Right lobe of liver (tissue), 6 donors: ENCODE data around the gene SLTM. TPM values are rescaled to one million over a fixed set of nuclear protein-coding genes. Genes with fewer than 3 reads are reported as not detected.
"Not testable (repeated sequence)": the region's sequence is repeated elsewhere in the genome, so short reads cannot be mapped to it uniquely, and the experiment has no call there.

Experiments used
- ATAC-seq, 4 donors: fragments of 200-7000 bp; cut with Tn5 transposase; one replicate each; pipeline ENCODE4 v1.9.1; 2020; ENCODE audit warnings: mild to moderate bottlenecking in 4 of 4, moderate library complexity in 4 of 4
- DNase-seq, 3 donors: peaks; one replicate each; pipeline ENCODE4 v3.0.0-alpha.2; 2020
- H3K27ac ChIP-seq, 3 donors: fragments of 200-600 bp; one replicate each; pipeline ENCODE4 v1.8.0; 2022
- H3K27me3 ChIP-seq, 2 donors: fragments of 200-600 bp; one replicate each; pipeline ENCODE4 v1.8.0; 2022
- H3K36me3 ChIP-seq, 4 donors: fragments of 200-600 bp; sonication (generic) in 1 of 4; one replicate each; pipeline versions ENCODE4 v1.5.1 to v1.8.0; 2017 to 2022; ENCODE audit warnings: control low read depth in 1 of 4
- H3K4me1 ChIP-seq, 4 donors: fragments of 200-600 bp; sonication (generic) in 1 of 4; one replicate each; pipeline versions ENCODE4 v1.5.1 to v1.8.0; 2017 to 2022; ENCODE audit warnings: control low read depth in 1 of 4
- H3K4me3 ChIP-seq, 3 donors: fragments of 200-600 bp; one replicate each; pipeline ENCODE4 v1.8.0; 2022
- H3K9me3 ChIP-seq, 4 donors: fragments of 200-600 bp; sonication (generic) in 1 of 4; one replicate each; pipeline versions ENCODE4 v1.5.1 to v1.8.0; 2017 to 2022; ENCODE audit warnings: control low read depth in 1 of 4
- POLR2A ChIP-seq: fragments of 450-650 bp; IDR thresholded peaks from one replicate; pipeline ENCODE4 v1.6.1; 2017; ENCODE audit warnings: antibody characterized with exemption, mild to moderate bottlenecking
- WGBS: methylation state at CpG from one replicate; pipeline ENCODE4 v1.1.6; 2018; ENCODE audit warnings: low coverage, low lambda C conversion rate; ENCODE audit not compliant: insufficient coverage; ENCODE audit errors: missing lambda C conversion rate; 5-methylcytosine and 5-hydroxymethylcytosine counted together
- intact Hi-C, 2 donors: fragments of 100-400 bp; cut with DNase I; formaldehyde crosslinking; loops; one replicate each; pipeline versions ENCODE4 v1.11.2 to v1.14.1; 2022
- total RNA-seq, 6 experiments: library from RNA; depleted of rRNA in 2 of 6; stranded (reverse); fragments of >200 nt in 2 of 6; fragmentation: NEBNext Ultra II Directional in 3 of 6; extraction: Animal tissue kit (Norgen Biotek cat#: 25700) in 3 of 6; gene quantifications; one replicate each; pipeline versions ENCODE4 v1.1.0 to v1.2.4, GENCODE V29; 2016 to 2023
- TF ChIP-seq, protein P1 (sequence below), 4 donors: fragments of 200-600 bp in 3 of 4; fragments of 450-650 bp in 1 of 4; IDR thresholded peaks; one replicate each; pipeline versions ENCODE4 v1.5.1 to v1.8.0; 2016 to 2022; ENCODE audit warnings: antibody characterized with exemption in 4 of 4, mild to moderate bottlenecking in 2 of 4
- donor health status: DM: no; HTN: yes; CAD: no.
- donor health status: DM: no; HTN: no; CAD: no.
- donor health status: DM: no; HTN: no; CAD: no.
- donor health status: DM: no; HTN: yes; CAD: no.
- donor health status: DM: no; HTN: yes; CAD: no.

SLTM gene
- total RNA-seq, 6 experiments from 2014 or later, result 27.7 to 39.4 (median 30.2) TPM

GRCh38 chr15:58900631-58901030, 32.8 kb downstream of the SLTM start:
- Histone ChIP-seq H3K36me3 (peaks cover 0 to 47% (median 17%) of the 10 kb centered on the region in 4 donors), H3K27ac (no peak overlapping the region), H3K4me3 (no peak overlapping the region), H3K9me3 (no peaks in the 10 kb centered on the region), H3K27me3 (no peaks in the 10 kb centered on the region), H3K4me1 (no peaks in the 10 kb centered on the region)
- DNase-seq (no peak), ATAC-seq (no peak)
- 92% methylated on average over 3 of the region's 3 CpGs for WGBS
- intact Hi-C loops, result no loop called here
- no peak for TF ChIP-seq POLR2A
- TF ChIP-seq, protein P1, sequence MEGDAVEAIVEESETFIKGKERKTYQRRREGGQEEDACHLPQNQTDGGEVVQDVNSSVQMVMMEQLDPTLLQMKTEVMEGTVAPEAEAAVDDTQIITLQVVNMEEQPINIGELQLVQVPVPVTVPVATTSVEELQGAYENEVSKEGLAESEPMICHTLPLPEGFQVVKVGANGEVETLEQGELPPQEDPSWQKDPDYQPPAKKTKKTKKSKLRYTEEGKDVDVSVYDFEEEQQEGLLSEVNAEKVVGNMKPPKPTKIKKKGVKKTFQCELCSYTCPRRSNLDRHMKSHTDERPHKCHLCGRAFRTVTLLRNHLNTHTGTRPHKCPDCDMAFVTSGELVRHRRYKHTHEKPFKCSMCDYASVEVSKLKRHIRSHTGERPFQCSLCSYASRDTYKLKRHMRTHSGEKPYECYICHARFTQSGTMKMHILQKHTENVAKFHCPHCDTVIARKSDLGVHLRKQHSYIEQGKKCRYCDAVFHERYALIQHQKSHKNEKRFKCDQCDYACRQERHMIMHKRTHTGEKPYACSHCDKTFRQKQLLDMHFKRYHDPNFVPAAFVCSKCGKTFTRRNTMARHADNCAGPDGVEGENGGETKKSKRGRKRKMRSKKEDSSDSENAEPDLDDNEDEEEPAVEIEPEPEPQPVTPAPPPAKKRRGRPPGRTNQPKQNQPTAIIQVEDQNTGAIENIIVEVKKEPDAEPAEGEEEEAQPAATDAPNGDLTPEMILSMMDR (IDR thresholded peaks at IDR 0.05), result no peak

DNA sequence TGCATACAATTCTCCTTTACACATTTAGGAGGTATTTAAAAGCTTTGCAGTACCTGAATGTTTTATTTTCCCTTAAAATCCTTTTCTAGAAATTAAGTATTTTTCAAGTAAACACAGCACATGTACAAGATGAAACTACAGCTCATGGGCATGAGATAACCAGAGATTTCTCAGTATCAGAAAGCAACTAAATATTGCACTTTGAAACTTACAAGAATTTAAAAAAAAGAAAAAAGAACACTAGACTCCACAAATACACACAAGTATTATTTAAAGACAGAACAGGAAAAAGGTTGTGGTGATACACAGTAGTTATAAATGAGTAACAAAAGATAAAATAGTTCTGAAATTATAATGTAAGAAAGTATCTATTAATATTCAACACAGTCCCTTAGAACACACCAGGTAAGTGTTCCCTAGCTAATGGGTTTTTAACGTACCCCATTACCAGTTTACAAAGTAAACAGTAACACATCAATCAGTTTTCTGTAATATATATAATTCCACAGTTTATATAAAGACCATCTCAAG, 35.3 kb downstream of the SLTM start:
- DNase-seq (no peak), ATAC-seq (no peak)
- H3K9me3 ChIP-seq, result no peaks in the 10 kb centered on the region
- 100% methylated on average over 1 of the region's 1 CpG for WGBS
- TF ChIP-seq POLR2A, result no peak
- TF ChIP-seq, protein P1 (IDR thresholded peaks at IDR 0.05), result no peak
- no peak overlapping the region for H3K27ac ChIP-seq
- H3K4me1 ChIP-seq, result no peaks in the 10 kb centered on the region
- intact Hi-C loops, result no loop called here
- peaks cover 6 to 70% (median 26%) of the 10 kb centered on the region in 4 donors for H3K36me3 ChIP-seq
- no peak overlapping the region for H3K4me3 ChIP-seq
- no peaks in the 10 kb centered on the region for H3K27me3 ChIP-seq

GRCh38 chr15:58889363-58889762, 44.1 kb downstream of the SLTM start:
- no peak for DNase-seq
- Histone ChIP-seq H3K27me3 (no peaks in the 10 kb centered on the region), H3K4me1 (no peaks in the 10 kb centered on the region), H3K27ac (no peak overlapping the region), H3K36me3 (peaks cover 22 to 95% (median 47%) of the 10 kb centered on the region in 4 donors), H3K4me3 (no peak overlapping the region), H3K9me3 (no peaks in the 10 kb centered on the region)
- ATAC-seq, result no peak
- TF ChIP-seq, protein P1 (IDR thresholded peaks at IDR 0.05), result no peak
- no peak for TF ChIP-seq POLR2A
- 79% methylated on average over 7 of the region's 7 CpGs for WGBS
- intact Hi-C loops, result no loop called here

DNA sequence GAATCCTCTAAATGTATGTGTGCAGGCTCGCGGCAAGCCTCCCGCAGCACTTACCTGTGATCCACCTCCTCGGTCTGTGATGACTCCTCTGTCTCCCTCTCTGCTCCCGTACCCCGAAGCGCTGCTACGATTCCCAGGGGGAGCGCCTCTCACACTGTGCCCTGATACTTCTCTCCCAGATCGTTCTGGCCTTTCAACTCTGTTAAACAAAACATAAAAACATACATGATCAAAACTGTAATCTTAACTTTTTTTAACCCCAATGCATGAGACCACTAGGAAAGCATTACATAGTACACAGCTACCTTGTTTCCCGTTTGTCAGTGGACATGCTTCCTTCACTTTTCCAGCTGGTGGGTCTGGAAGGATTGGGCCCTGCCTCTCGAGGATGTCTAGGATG, 46.6 kb downstream of the SLTM start:
- ATAC-seq, result no peak
- Histone ChIP-seq H3K36me3 (peaks cover 9 to 95% (median 51%) of the 10 kb centered on the region in 4 donors), H3K9me3 (no peaks in the 10 kb centered on the region), H3K4me3 (no peak overlapping the region), H3K27ac (no peak overlapping the region), H3K4me1 (no peaks in the 10 kb centered on the region), H3K27me3 (no peaks in the 10 kb centered on the region)
- intact Hi-C loops, result no loop called here
- 94% methylated on average over 10 of the region's 12 CpGs for WGBS
- no peak for DNase-seq
- TF ChIP-seq, protein P1 (IDR thresholded peaks at IDR 0.05), result no peak
- TF ChIP-seq POLR2A, result no peak

- H3K9me3 ChIP-seq, H3K27ac ChIP-seq, DNase-seq, H3K4me1 ChIP-seq, H3K4me3 ChIP-seq, ATAC-seq, intact Hi-C loops, H3K27me3 ChIP-seq: not testable (repeated sequence)
- 80% methylated on average over 1 of the region's 3 CpGs for WGBS
- peaks cover 0 to 98% (median 48%) of the 10 kb centered on the region in 4 donors for H3K36me3 ChIP-seq
Observed at GRCh38 chr15:58883926-58884325, 49.6 kb downstream of the SLTM start.
